Memory B cell (primary cell): ENCODE results near the gene FBN1.

ENCODE experiments used
- ATAC-seq: fragments of 150-1000 bp; cut with Tn5 transposase; 2 replicates; pipeline ENCODE4 v1.10.0; 2021; ENCODE audit warnings: low read depth, mild to moderate bottlenecking, moderate library complexity
- DNase-seq, 2 donors: peaks; one replicate each; pipeline ENCODE4 v3.0.0; 2022; ENCODE audit warnings: low spot score in 2 of 2
- H3K27ac Mint-ChIP-seq: one replicate; pipeline ENCODE4 v1.8.0; 2022; ENCODE audit warnings: mild to moderate bottlenecking, moderate library complexity, mixed read lengths
- H3K27me3 Mint-ChIP-seq: one replicate; pipeline ENCODE4 v1.8.0; 2022; ENCODE audit warnings: mixed read lengths
- H3K36me3 Mint-ChIP-seq: one replicate; pipeline ENCODE4 v1.8.0; 2022; ENCODE audit warnings: mild to moderate bottlenecking, mixed read lengths
- H3K4me1 Mint-ChIP-seq: one replicate; pipeline ENCODE4 v1.8.0; 2022; ENCODE audit warnings: mixed read lengths
- H3K4me3 Mint-ChIP-seq: one replicate; pipeline ENCODE4 v1.8.0; 2022; ENCODE audit warnings: mild to moderate bottlenecking, moderate library complexity, mixed read lengths
- H3K9me3 Mint-ChIP-seq: one replicate; pipeline ENCODE4 v1.8.0; 2022; ENCODE audit warnings: mixed read lengths

FBN1 gene

DNA sequence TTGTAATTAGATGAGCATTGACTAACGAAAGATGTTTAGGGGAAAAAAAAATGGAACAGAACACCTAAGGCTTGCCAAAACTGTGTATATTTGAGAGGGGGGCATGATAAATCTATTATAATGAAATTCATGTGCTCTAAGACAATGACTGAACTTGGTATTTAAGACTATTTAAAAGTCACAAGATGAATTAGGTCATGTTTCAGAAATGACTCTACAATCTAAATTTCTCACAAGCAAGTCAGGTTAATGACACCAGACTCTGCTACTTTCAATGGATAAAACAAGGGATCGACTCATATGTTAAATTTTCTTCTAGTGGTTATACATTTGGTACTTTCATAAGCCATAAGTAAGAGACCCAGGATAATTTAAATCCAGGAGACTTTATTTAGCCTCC, 235.9 kb downstream of the FBN1 start:
- Mint-ChIP-seq H3K4me1 (no peaks in the 10 kb centered on the region), H3K4me3 (no peak overlapping the region), H3K27me3 (peaks cover 4% of the 10 kb centered on the region), H3K36me3 (no peaks in the 10 kb centered on the region), H3K27ac (no peak overlapping the region), H3K9me3 (no peaks in the 10 kb centered on the region)
- DNase-seq (no peak), ATAC-seq (no peak)

DNA sequence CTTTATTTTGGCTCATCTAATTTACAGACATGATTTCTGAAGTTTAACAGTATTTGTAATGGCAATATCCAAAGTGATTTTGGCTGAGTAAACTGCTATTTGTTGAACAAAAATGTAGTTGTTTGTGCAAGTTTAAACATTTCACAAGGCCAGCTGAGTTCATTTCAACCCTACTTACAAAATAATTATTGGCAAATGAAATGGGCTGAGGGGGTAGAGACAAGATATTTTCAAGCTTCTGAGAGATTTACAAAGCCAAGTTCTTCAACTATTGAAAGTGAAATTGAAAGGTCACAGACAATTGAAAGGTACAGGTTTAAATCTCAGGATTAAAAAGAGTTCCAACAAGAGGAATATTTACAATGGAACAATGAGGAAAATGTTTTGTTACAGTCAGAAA, 237.2 kb downstream of the FBN1 start:
- Mint-ChIP-seq H3K27me3 (peaks cover 4% of the 10 kb centered on the region), H3K36me3 (no peaks in the 10 kb centered on the region), H3K27ac (no peak overlapping the region), H3K9me3 (no peaks in the 10 kb centered on the region), H3K4me3 (no peak overlapping the region), H3K4me1 (no peaks in the 10 kb centered on the region)
- ATAC-seq (no peak), DNase-seq (no peak)

DNA sequence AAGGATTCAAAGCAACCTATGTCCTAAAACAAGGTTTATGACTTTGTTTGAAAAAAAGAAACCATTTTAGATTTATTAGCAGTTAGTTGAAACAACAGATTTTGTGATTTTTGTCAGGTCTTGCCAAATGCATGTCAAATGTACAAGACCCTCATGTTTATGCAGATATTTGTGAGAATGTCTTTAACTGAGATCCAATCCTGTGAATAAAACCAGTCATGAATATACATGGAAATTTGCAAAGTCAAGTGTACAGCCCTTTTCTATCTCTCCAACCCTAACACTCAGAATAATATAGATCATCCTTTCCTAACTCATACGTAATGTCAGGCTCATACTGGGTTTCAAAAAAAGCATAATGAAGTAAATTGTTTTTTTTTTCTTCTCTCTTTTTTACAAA, 237.9 kb downstream of the FBN1 start:
- no peaks in the 10 kb centered on the region for H3K4me1 Mint-ChIP-seq
- H3K9me3 Mint-ChIP-seq = no peaks in the 10 kb centered on the region
- H3K4me3 Mint-ChIP-seq = no peak overlapping the region
- peaks cover 4% of the 10 kb centered on the region for H3K27me3 Mint-ChIP-seq
- DNase-seq (no peak), ATAC-seq (no peak)
- H3K36me3 Mint-ChIP-seq = no peaks in the 10 kb centered on the region
- no peak overlapping the region for H3K27ac Mint-ChIP-seq

- Mint-ChIP-seq H3K27me3 (peaks cover 2% of the 10 kb centered on the region), H3K9me3 (no peaks in the 10 kb centered on the region), H3K4me1 (no peaks in the 10 kb centered on the region), H3K27ac (no peak overlapping the region), H3K4me3 (no peak overlapping the region), H3K36me3 (no peaks in the 10 kb centered on the region)
- DNase-seq (no peak), ATAC-seq (no peak)
These were observed 238.6 kb downstream of the FBN1 start for GRCh38 chr15:48406911-48407310.

DNA sequence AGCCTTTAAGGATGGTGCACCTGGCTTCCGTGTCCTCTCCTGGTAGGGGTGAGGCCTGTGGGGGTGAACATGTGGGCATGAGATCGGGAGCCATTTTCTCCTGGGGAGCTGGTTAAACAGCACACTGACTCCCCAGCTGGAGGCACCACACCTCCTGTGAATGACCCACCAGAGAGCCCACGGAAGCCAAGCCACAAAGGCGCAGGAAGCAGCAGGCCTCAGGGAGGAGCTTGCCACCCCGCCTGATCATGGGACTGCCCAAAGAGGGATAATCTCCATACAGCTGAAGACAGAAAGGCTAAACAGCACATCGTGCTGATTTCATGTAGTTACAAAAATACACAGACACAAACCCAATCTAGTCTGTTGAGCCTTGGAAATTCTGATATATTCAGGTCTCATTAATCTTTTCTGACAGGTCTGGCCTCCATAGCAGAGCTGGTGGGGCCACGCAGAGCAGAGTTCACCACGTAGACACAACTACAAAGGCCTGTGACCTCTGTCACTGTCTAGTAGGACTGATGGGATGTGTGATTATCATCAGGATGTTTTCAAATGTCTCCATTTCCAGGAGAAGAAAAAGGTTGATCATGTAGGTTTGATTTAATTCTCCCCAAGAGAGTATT, 239.1 kb downstream of the FBN1 start:
- Mint-ChIP-seq H3K27me3 (no peaks in the 10 kb centered on the region), H3K4me3 (no peak overlapping the region), H3K27ac (no peak overlapping the region), H3K9me3 (no peaks in the 10 kb centered on the region), H3K36me3 (no peaks in the 10 kb centered on the region), H3K4me1 (no peaks in the 10 kb centered on the region)
- ATAC-seq = no peak
- DNase-seq = no peak

DNA sequence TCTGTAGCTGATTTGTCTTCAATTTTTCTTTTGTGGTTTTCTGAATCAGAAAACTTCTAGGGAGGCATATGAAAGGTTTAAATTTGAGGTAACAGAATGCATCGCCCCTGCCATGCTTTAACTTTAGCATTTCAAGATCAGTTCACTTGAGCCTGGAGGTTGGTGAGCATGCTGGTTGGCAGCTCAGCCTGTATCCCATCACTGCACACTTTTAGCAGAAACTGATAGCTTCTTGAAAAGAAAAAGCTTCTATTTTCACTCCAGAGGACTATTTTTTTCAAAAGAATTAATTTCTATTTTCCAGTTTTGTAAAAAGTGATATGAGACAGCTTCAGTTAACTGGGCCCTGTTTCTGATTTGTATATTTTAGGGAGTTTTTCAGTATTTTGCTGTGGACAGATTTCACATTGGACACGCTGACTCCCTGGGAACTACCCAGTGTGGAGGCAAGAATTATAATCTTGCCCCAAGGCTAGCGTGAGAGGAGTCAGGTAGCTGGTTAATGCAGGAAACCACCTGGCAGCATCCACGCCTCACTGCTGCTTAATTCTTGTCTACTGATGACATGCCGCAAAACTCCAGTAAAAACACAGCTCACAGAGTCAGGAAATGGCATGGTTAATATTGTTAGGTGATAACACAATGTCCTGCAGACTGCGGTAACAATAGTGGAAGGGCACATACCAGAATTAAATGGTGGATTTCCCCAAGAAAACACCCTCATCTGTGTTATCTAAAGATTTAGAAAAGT, 242.9 kb downstream of the FBN1 start:
- DNase-seq = no peak
- Mint-ChIP-seq H3K4me1 (no peaks in the 10 kb centered on the region), H3K27ac (no peak overlapping the region), H3K36me3 (no peaks in the 10 kb centered on the region), H3K9me3 (no peaks in the 10 kb centered on the region), H3K27me3 (no peaks in the 10 kb centered on the region), H3K4me3 (no peak overlapping the region)
- no peak for ATAC-seq

GRCh38 chr15:48400086-48400485, 245.4 kb downstream of the FBN1 start:
- H3K27me3 Mint-ChIP-seq = no peaks in the 10 kb centered on the region
- no peaks in the 10 kb centered on the region for H3K9me3 Mint-ChIP-seq
- ATAC-seq (no peak), DNase-seq (no peak)
- no peak overlapping the region for H3K4me3 Mint-ChIP-seq
- no peak overlapping the region for H3K27ac Mint-ChIP-seq
- no peaks in the 10 kb centered on the region for H3K36me3 Mint-ChIP-seq
- H3K4me1 Mint-ChIP-seq = no peaks in the 10 kb centered on the region

DNA sequence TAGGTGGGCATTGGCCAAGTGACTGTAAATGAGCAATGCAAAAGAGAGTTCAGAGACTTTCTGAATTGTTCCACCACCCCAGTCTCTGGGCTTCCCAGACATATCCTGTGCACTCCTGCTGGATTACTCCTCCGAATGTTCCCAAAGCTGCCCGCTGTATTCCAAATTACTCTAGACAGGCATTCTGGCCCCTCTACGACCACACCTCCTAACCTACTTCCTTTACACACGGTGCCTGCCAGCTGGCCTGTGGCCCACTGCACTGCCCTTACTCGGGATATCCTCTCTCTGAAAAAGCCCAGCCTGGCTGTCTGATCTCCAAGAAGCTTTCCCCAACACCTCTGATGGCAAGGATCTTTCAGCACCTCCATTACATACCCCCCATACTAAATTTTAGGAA, 247.7 kb downstream of the FBN1 start:
- Mint-ChIP-seq H3K4me1 (no peaks in the 10 kb centered on the region), H3K27me3 (no peaks in the 10 kb centered on the region), H3K27ac (no peak overlapping the region), H3K4me3 (no peak overlapping the region), H3K36me3 (no peaks in the 10 kb centered on the region), H3K9me3 (no peaks in the 10 kb centered on the region)
- DNase-seq (no peak), ATAC-seq (no peak)

DNA sequence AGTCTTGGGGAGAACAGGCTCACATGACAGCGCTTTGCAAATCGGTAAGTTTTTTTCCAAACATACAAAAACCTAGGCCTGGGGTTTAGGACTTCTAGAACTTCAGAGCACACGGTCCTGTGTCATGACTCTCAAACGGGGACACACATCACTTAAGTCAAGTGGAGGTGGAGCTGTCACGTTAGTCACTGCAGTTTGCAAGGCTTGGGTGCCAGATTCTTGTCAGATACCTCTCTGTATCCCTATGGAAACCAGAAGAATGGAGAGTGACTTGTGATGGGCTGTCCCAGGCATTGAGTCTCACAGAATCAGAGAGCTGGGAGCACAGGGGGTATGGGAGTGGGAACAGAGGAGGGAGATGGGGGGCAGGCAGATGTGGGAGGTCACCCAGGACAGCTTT, 249.5 kb downstream of the FBN1 start:
- Mint-ChIP-seq H3K4me1 (no peaks in the 10 kb centered on the region), H3K27ac (no peak overlapping the region)

DNA sequence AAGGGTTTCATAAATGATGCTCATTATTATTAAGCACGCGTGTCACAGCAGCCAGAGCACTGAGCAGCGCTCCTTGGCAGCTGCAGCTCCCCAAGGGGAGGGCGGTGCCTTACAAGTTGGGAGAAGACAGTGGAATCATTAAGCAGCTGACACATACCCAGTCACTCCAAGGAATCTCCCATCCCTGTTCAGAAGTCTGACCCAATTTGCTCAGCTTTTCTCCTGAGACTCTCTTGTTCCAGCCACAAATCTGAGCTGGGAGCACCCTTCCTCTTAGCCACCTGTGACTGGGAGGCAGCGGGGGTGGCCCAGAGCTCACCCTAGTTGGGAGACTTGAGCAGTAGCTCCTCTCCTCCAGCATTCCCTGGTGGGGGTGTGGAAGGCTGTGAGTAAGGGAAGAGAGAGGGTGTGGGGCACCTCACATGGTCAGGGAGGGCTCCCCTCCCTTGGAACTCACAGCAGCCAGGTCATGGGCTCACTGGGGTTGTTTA, 249.9 kb downstream of the FBN1 start:
- ATAC-seq = no peak
- no peaks in the 10 kb centered on the region for H3K36me3 Mint-ChIP-seq
- peaks cover 2% of the 10 kb centered on the region for H3K27me3 Mint-ChIP-seq

More for the DNA sequence above, 249.5 kb downstream of the FBN1 start:
- Mint-ChIP-seq H3K9me3 (no peaks in the 10 kb centered on the region), H3K36me3 (no peaks in the 10 kb centered on the region), H3K4me3 (no peak overlapping the region), H3K27me3 (peaks cover 2% of the 10 kb centered on the region)
- no peak for ATAC-seq
- DNase-seq = no peak

GRCh38 chr15:48394970-48395369, 250.5 kb downstream of the FBN1 start:
- peaks cover 2% of the 10 kb centered on the region for H3K27me3 Mint-ChIP-seq
- ATAC-seq = no peak

More for the DNA sequence above, 249.9 kb downstream of the FBN1 start:
- Mint-ChIP-seq H3K9me3 (no peaks in the 10 kb centered on the region), H3K4me3 (no peak overlapping the region), H3K27ac (no peak overlapping the region), H3K4me1 (no peaks in the 10 kb centered on the region)
- no peak for DNase-seq

DNA sequence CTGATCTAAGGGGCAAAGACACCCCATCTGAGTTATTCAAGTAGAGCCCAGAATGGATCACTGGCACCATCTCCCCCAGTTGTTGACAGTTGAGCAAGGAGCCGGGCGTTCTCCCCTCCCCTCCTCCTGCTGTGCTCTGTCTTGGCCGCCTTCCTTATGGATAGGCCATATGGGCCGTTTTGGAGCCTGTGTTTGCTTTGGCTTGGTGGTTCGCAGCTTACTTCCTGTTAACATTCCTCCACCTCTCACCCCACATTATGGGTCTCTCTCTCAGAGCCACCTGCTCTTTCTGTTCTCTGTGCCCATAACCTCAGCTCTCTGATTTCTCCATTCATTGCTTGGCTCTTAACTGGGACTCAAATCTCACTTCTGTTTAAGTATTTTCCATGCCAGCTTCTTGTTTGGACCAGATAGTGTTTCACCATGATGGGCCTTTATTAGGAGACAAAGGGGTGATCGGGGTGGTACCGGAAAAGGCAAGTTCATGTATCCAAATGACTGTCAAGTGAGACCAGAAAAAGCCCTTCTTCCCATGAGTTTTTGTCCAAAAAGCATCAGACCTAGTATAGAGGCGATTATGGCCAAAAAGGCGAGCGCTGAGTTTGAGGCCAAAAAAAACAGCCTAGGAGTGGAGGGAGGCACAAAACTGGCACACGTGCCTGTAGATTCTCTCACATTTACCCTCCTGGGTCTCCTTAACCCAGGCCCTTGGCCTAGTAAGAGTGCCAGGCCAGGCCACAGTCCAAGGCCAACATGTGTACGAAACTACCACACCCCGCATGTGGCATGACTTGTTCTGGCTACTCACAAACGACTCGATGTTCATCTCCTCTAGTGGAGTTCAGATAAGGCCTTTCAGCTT, 251.6 kb downstream of the FBN1 start:
- Mint-ChIP-seq H3K27me3 (peaks cover 2% of the 10 kb centered on the region), H3K4me3 (no peak overlapping the region), H3K9me3 (no peaks in the 10 kb centered on the region), H3K27ac (no peak overlapping the region), H3K4me1 (no peaks in the 10 kb centered on the region), H3K36me3 (no peaks in the 10 kb centered on the region)
- no peak for ATAC-seq
- no peak for DNase-seq

More at GRCh38 chr15:48394970-48395369, 250.5 kb downstream of the FBN1 start:
- Mint-ChIP-seq H3K4me1 (no peaks in the 10 kb centered on the region), H3K36me3 (no peaks in the 10 kb centered on the region), H3K9me3 (no peaks in the 10 kb centered on the region), H3K4me3 (no peak overlapping the region), H3K27ac (no peak overlapping the region)
- DNase-seq = no peak

DNA sequence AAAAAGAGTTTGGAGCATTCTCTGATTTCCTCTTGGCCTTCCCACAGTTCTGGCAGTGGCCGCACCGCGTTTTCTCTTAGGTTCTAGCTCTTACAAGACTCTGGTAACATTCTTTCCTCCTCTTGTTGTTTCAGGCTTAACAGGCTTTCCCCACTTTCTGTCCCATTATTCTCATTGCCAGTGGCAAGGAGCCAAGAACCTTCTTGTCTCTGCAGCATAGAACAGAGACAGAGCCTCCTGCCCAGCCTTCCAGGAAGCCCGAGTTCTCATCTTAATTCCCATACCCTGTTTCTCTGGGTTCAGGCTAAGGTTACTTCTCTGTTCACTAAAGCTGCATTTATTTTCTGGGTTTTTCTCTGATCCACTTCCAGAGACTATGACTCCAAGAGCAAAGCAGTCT, 253.2 kb downstream of the FBN1 start:
- no peak for DNase-seq
- no peak overlapping the region for H3K4me3 Mint-ChIP-seq
- H3K36me3 Mint-ChIP-seq = no peaks in the 10 kb centered on the region

DNA sequence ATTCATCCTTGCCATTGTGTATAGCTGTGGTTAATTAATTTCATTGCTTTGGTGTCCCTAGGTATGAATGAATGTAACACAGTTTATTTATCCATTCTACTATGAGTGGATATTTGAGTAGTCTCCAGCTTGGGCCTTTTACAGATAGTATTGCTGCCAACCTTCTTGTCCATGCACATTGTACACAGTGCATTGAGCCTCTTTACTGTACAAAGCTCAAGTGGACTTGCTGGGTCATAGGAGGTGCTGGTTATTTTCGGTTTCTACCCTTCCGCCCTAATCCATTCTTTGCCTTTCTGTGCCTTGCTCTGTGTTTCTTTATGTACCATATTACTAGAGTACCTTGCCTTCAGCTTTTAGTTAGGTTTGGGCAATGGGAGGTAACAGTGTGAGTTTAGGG, 253.6 kb downstream of the FBN1 start:
- H3K27me3 Mint-ChIP-seq = peaks cover 2% of the 10 kb centered on the region
- no peak for DNase-seq
- ATAC-seq = no peak

More for the DNA sequence above, 253.2 kb downstream of the FBN1 start:
- H3K27me3 Mint-ChIP-seq = peaks cover 2% of the 10 kb centered on the region
- no peak overlapping the region for H3K27ac Mint-ChIP-seq
- ATAC-seq = no peak
- no peaks in the 10 kb centered on the region for H3K9me3 Mint-ChIP-seq
- H3K4me1 Mint-ChIP-seq = no peaks in the 10 kb centered on the region

More for the DNA sequence above, 253.6 kb downstream of the FBN1 start:
- no peak overlapping the region for H3K4me3 Mint-ChIP-seq
- no peak overlapping the region for H3K27ac Mint-ChIP-seq
- H3K4me1 Mint-ChIP-seq = no peaks in the 10 kb centered on the region
- no peaks in the 10 kb centered on the region for H3K9me3 Mint-ChIP-seq
- no peaks in the 10 kb centered on the region for H3K36me3 Mint-ChIP-seq
